IMR-90 (cell line): ENCODE results near the gene CERK. TPM values are rescaled to one million over a fixed set of nuclear protein-coding genes. Genes with fewer than 3 reads are reported as not detected.
A peak's percentile ranks its signal among the peaks of the same experiment; 100 is the strongest.

Source experiments
- ATAC-seq: fragments of 200-7000 bp; cut with Tn5 transposase; 2 replicates; pipeline ENCODE4 v1.9.1; 2020; ENCODE audit warnings: low read depth, mild to moderate bottlenecking, moderate library complexity
- BruUV-seq: library from RNA; stranded (reverse); fragments of 400-500 nt; replicated peaks from 2 replicates; lab custom pipeline; 2021; lab: Mats Ljungman, UMichigan
- CTCF ChIA-PET: fragments of 300-600 bp; formaldehyde crosslinking; extraction: SDS; loops from one replicate; lab custom pipeline; 2021; ENCODE audit warnings: antibody characterized with exemption; lab: Yijun Ruan, JAX
- POLR2A ChIA-PET: fragments of 300-600 bp; sonication (Branson Sonifier 250); formaldehyde crosslinking; loops from one replicate; lab custom pipeline; 2022; ENCODE audit warnings: antibody characterized with exemption; ENCODE audit not compliant: unreplicated experiment; lab: Charles Lee
- DNase-seq: peaks from one replicate; pipeline ENCODE4 v3.0.0; 2013
- H2AFZ ChIP-seq: replicated peaks from 2 replicates; pipeline ENCODE3; 2013; ENCODE audit warnings: low read length, mild to moderate bottlenecking; ENCODE audit not compliant: poor library complexity
- H2AK5ac ChIP-seq: 2 replicates; pipeline ENCODE4 v1.6.1; 2013; ENCODE audit warnings: low read depth, low read length, inconsistent platforms
- H2AK9ac ChIP-seq: replicated peaks from 2 replicates; pipeline ENCODE3; 2013; ENCODE audit warnings: mild to moderate bottlenecking, low read depth, low read length, moderate library complexity; ENCODE audit not compliant: poor library complexity
- H2BK120ac ChIP-seq: 2 replicates; pipeline ENCODE4 v1.6.1; 2013; ENCODE audit warnings: low read depth, low read length, inconsistent platforms
- H2BK15ac ChIP-seq: 3 replicates; pipeline ENCODE4 v1.6.1; 2013; ENCODE audit warnings: low read depth, low read length, inconsistent platforms
- H2BK20ac ChIP-seq: 2 replicates; pipeline ENCODE4 v1.6.1; 2013; ENCODE audit warnings: low read depth, mild to moderate bottlenecking, inconsistent platforms, low read length, moderate library complexity
- H2BK5ac ChIP-seq: 2 replicates; pipeline ENCODE4 v1.6.1; 2013; ENCODE audit warnings: mild to moderate bottlenecking, low read depth, low read length, inconsistent platforms; ENCODE audit not compliant: poor library complexity, severe bottlenecking
- H3K14ac ChIP-seq: replicated peaks from 2 replicates; pipeline ENCODE4 v1.6.1; 2013; ENCODE audit warnings: low read depth, low read length, inconsistent platforms
- H3K18ac ChIP-seq: 2 replicates; pipeline ENCODE4 v1.6.1; 2013; ENCODE audit warnings: low read depth, low read length, control low read depth
- H3K23ac ChIP-seq: 2 replicates; pipeline ENCODE4 v1.6.1; 2013; ENCODE audit warnings: low read depth, low read length, inconsistent platforms
- H3K27ac ChIP-seq: 2 replicates; pipeline ENCODE4 v1.5.1; 2013; ENCODE audit warnings: mild to moderate bottlenecking, control low read depth, low read length; ENCODE audit not compliant: insufficient read depth
- H3K27me3 ChIP-seq: 2 replicates; pipeline ENCODE4 v1.6.1; 2013; ENCODE audit warnings: low read length; ENCODE audit not compliant: control insufficient read depth, insufficient read depth
- H3K36me3 ChIP-seq: 2 replicates; pipeline ENCODE4 v1.6.1; 2013; ENCODE audit warnings: low read length, mixed read lengths; ENCODE audit not compliant: control insufficient read depth, insufficient read depth
- H3K4ac ChIP-seq: 2 replicates; pipeline ENCODE4 v1.6.1; 2013; ENCODE audit warnings: low read depth, low read length, inconsistent platforms
- H3K4me1 ChIP-seq: 2 replicates; pipeline ENCODE4 v1.6.1; 2013; ENCODE audit warnings: low read length, mixed read lengths; ENCODE audit not compliant: control insufficient read depth, insufficient read depth
- H3K4me2 ChIP-seq: 2 replicates; pipeline ENCODE4 v1.6.1; 2013; ENCODE audit warnings: low read depth, mild to moderate bottlenecking, control low read depth, low read length, moderate library complexity
- H3K4me3 ChIP-seq: 2 replicates; pipeline ENCODE4 v1.5.1; 2013; ENCODE audit warnings: low read depth, mild to moderate bottlenecking, control low read depth, low read length, moderate library complexity; ENCODE audit not compliant: insufficient read depth
- H3K56ac ChIP-seq: 2 replicates; pipeline ENCODE4 v1.6.1; 2013; ENCODE audit warnings: low read length, inconsistent platforms; ENCODE audit not compliant: insufficient read depth; ENCODE audit errors: extremely low read depth
- H3K79me1 ChIP-seq, 2 experiments: 2 replicates each; pipeline ENCODE4 v1.6.1; 2013; ENCODE audit warnings: low read length in 2 of 2, inconsistent platforms in 1 of 2, low read depth in 1 of 2
- H3K9ac ChIP-seq: 2 replicates; pipeline ENCODE4 v1.6.1; 2013; ENCODE audit warnings: low read depth, low read length, control low read depth
- H3K9me1 ChIP-seq: 2 replicates; pipeline ENCODE4 v1.6.1; 2013; ENCODE audit warnings: low read length, inconsistent platforms; ENCODE audit not compliant: insufficient read depth
- H3K9me3 ChIP-seq: 2 replicates; pipeline ENCODE4 v1.6.1; 2013; ENCODE audit warnings: low read length; ENCODE audit not compliant: control insufficient read depth, insufficient read depth
- H4K20me1 ChIP-seq: 2 replicates; pipeline ENCODE4 v1.6.1; 2013; ENCODE audit warnings: low read length, inconsistent platforms; ENCODE audit not compliant: insufficient read depth
- H4K5ac ChIP-seq: 2 replicates; pipeline ENCODE4 v1.6.1; 2013; ENCODE audit warnings: mild to moderate bottlenecking, low read depth, low read length, control low read depth
- H4K8ac ChIP-seq, 2 experiments: 2 replicates each; pipeline ENCODE4 v1.6.1; 2013; ENCODE audit warnings: low read depth in 2 of 2, low read length in 2 of 2, control low read depth in 1 of 2, inconsistent platforms in 1 of 2
- H4K91ac ChIP-seq: 2 replicates; pipeline ENCODE4 v1.6.1; 2013; ENCODE audit warnings: low read depth, low read length, inconsistent platforms; ENCODE audit not compliant: insufficient read depth
- CEBPB ChIP-seq: IDR thresholded peaks from 2 replicates; pipeline ENCODE4 v1.6.1; 2012; ENCODE audit warnings: low read depth, low read length, improper control_type of control experiment
- CHD1 ChIP-seq: IDR thresholded peaks from 2 replicates; pipeline ENCODE4 v1.6.1; 2012; ENCODE audit warnings: low read depth, low read length, improper control_type of control experiment
- CTCF ChIP-seq: conservative IDR thresholded peaks from 2 replicates; pipeline ENCODE4 v1.5.1; 2012; ENCODE audit warnings: mild to moderate bottlenecking, low read depth, low read length, improper control_type of control experiment
- ELK1 ChIP-seq: fragments of 150-350 bp; IDR thresholded peaks from 2 replicates; pipeline ENCODE4 v1.6.1; 2016; ENCODE audit warnings: low read depth, mild to moderate bottlenecking, low read length, moderate library complexity, borderline replicate concordance
- MAFK ChIP-seq: IDR thresholded peaks from 2 replicates; pipeline ENCODE4 v1.6.1; 2012; ENCODE audit warnings: low read depth, low read length, improper control_type of control experiment
- MAZ ChIP-seq: IDR thresholded peaks from 2 replicates; pipeline ENCODE4 v1.6.1; 2012; ENCODE audit warnings: low read depth, mild to moderate bottlenecking, low read length, improper control_type of control experiment, moderate library complexity, borderline replicate concordance
- MXI1 ChIP-seq: IDR thresholded peaks from 2 replicates; pipeline ENCODE4 v1.6.1; 2012; ENCODE audit warnings: low read depth, mild to moderate bottlenecking, low read length, moderate library complexity, borderline replicate concordance
- NFE2L2 ChIP-seq: fragments of 150-350 bp; IDR thresholded peaks from 2 replicates; pipeline ENCODE4 v1.6.1; 2016; ENCODE audit warnings: low read depth, mild to moderate bottlenecking, low read length
- POLR2A ChIP-seq: IDR thresholded peaks from 2 replicates; pipeline ENCODE4 v1.6.1; 2012; ENCODE audit warnings: mild to moderate bottlenecking, low read depth, low read length
- RAD21 ChIP-seq: IDR thresholded peaks from 2 replicates; pipeline ENCODE4 v1.6.1; 2012; ENCODE audit warnings: low read length, improper control_type of control experiment
- RCOR1 ChIP-seq: IDR thresholded peaks from 2 replicates; pipeline ENCODE4 v1.6.1; 2012; ENCODE audit warnings: mild to moderate bottlenecking, low read length, improper control_type of control experiment; ENCODE audit not compliant: insufficient replicate concordance
- RFX5 ChIP-seq: IDR thresholded peaks from 2 replicates; pipeline ENCODE4 v1.8.0; 2012; ENCODE audit warnings: low read depth, mild to moderate bottlenecking, low read length, moderate library complexity
- SMC3 ChIP-seq: fragments of 150-350 bp; IDR thresholded peaks from 2 replicates; pipeline ENCODE4 v1.6.1; 2016; ENCODE audit warnings: low read depth, mild to moderate bottlenecking, antibody characterized with exemption, low read length, moderate library complexity
- USF2 ChIP-seq: fragments of 150-350 bp; IDR thresholded peaks from 2 replicates; pipeline ENCODE4 v1.6.1; 2017; ENCODE audit warnings: mild to moderate bottlenecking, antibody characterized with exemption, low read length, low read depth
- WGBS, 2 experiments: methylation state at CpG; one replicate each; pipeline versions ENCODE4 v1.1.5 to v1.1.7; 2013; ENCODE audit warnings: missing lambda C conversion rate in 2 of 2; ENCODE audit not compliant: insufficient read length in 1 of 2; ENCODE audit errors: extremely low coverage in 2 of 2; 5-methylcytosine and 5-hydroxymethylcytosine counted together
- dilution Hi-C: fragments of 300-500 bp; cut with HindIII; formaldehyde crosslinking; loops from one replicate; pipeline ENCODE4 v1.14.3; 2018; ENCODE audit warnings: low sequenced_read_pairs; ENCODE audit not compliant: unreplicated experiment
- in situ Hi-C: fragments of 300-500 bp; cut with MboI; formaldehyde crosslinking; loops from 3 replicates; pipeline ENCODE4 v1.14.3; 2019; ENCODE audit warnings: low sequenced_read_pairs, inconsistent platforms, mixed read lengths
- intact Hi-C: fragments of 100-400 bp; cut with micrococcal nuclease; formaldehyde crosslinking; loops from 2 replicates; pipeline ENCODE4 v1.10.0; 2022
- polyA plus RNA-seq, 3 experiments: library from polyadenylated mRNA; depleted of rRNA; stranded (reverse); fragments of >200 nt; gene quantifications; 2 replicates each; pipeline ENCODE4 v1.2.3, GENCODE V29; 2012; ENCODE audit warnings: low replicate concordance in 1 of 3
- total RNA-seq: library from RNA; depleted of rRNA; stranded (reverse); fragments of >200 nt; gene quantifications from 2 replicates; pipeline ENCODE4 v1.2.3, GENCODE V29; 2012

CERK gene
- total and polyA plus RNA-seq, 2 of the 4 experiments (the other 2 are of a cell fraction) = 25.3 to 38.7 TPM

GRCh38 chr22:46650078-46650810, 87.8 kb downstream of the CERK start:
- peak overlapping the region; percentile 1; the same call in 1 of the 2 replicates for H3K4me2 ChIP-seq
- peak overlapping the region; percentile 16; the same call in 1 of the 2 replicates for H2AK5ac ChIP-seq
- no peak overlapping the region for H3K14ac ChIP-seq
- peak overlapping the region; percentile 2; the same call in 1 of the 2 replicates for H3K18ac ChIP-seq
- H2AFZ ChIP-seq = no peak overlapping the region
- 92% methylated on average over 5 of the region's 25 CpGs; no CpG with 5 or more reads in 1 of the 2 experiments for WGBS, 2 experiments
- peaks cover 2 to 3% of the 10 kb centered on the region in 2 experiments; a peak in 1 of 4 replicates for H3K79me1 ChIP-seq
- no peaks in the 10 kb centered on the region for H3K36me3 ChIP-seq
- ATAC-seq = no peak
- peak overlapping the region; percentile 50; the same call in 1 of the 2 replicates for H4K91ac ChIP-seq
- dilution Hi-C loops (no loop called here), intact Hi-C loops (no loop called here), in situ Hi-C loops (no loop called here)
- H2BK20ac ChIP-seq = 0 out of 2 replicates have a peak overlapping the region, but pooled peaks have one; percentile 7
- no peak overlapping the region for H2BK15ac ChIP-seq
- H3K9ac ChIP-seq = no peak overlapping the region; the same call in 1 of the 2 replicates
- peak overlapping the region; percentile 27; the same call in 1 of the 2 replicates for H4K5ac ChIP-seq
- no peak overlapping the region; a peak in 2 of 4 replicates for H4K8ac ChIP-seq
- no peak overlapping the region for H2AK9ac ChIP-seq
- no peak overlapping the region for H2BK5ac ChIP-seq
- DNase-seq = no peak
- peaks cover 25% of the 10 kb centered on the region for H3K4me1 ChIP-seq
- H3K27ac ChIP-seq = peak overlapping the region; percentile 72; the same call in 1 of the 2 replicates
- BruUV-seq = no TSS peak
- H3K9me3 ChIP-seq = no peaks in the 10 kb centered on the region
- H4K20me1 ChIP-seq = peaks cover 15% of the 10 kb centered on the region
- H3K27me3 ChIP-seq = no peaks in the 10 kb centered on the region
- POLR2A ChIA-PET = no interaction called here
- peaks cover 6% of the 10 kb centered on the region; the same call in 1 of the 2 replicates for H3K9me1 ChIP-seq
- H3K4ac ChIP-seq = no peak overlapping the region
- H2BK120ac ChIP-seq = no peak overlapping the region
- no peak overlapping the region for H3K23ac ChIP-seq
- CTCF ChIA-PET = no interaction called here
- no peak overlapping the region for H3K4me3 ChIP-seq
- no peak overlapping the region for H3K56ac ChIP-seq
- TF ChIP-seq RAD21 = no peak
- TF ChIP-seq RCOR1 = no peak
- TF ChIP-seq MXI1 = no peak
- TF ChIP-seq CTCF = no peak
- TF ChIP-seq ELK1 = no peak
- TF ChIP-seq USF2 = no peak
- no peak for TF ChIP-seq MAZ
- TF ChIP-seq CHD1 = no peak
- TF ChIP-seq SMC3 = no peak
- no peak for TF ChIP-seq NFE2L2
- TF ChIP-seq MAFK = no peak
- TF ChIP-seq POLR2A = no peak
- TF ChIP-seq RFX5 = no peak
- no peak for TF ChIP-seq CEBPB
